Renal cortex interstitium (tissue), 11 donors: Measurements from ENCODE around the gene BEAN1. TPM values are rescaled to one million over a fixed set of nuclear protein-coding genes. Genes with fewer than 3 reads are reported as not detected.

ENCODE experiments used
- DNase-seq, 11 donors: peaks; one replicate each; pipeline ENCODE4 v3.0.0-alpha.2; 2013; ENCODE audit warnings: low read depth in 9 of 11, low spot score in 4 of 11; ENCODE audit errors: extremely low read depth in 1 of 11
- polyA plus RNA-seq, 3 donors: library from polyadenylated mRNA; unstranded; fragments of 120-200 nt; gene quantifications; one replicate each; pipeline ENCODE4 v1.2.1, GENCODE V29; 2013; ENCODE audit not compliant: insufficient read length in 3 of 3

BEAN1 gene
- polyA plus RNA-seq, 3 donors = 1.4 to 2.7 (median 1.7) TPM

DNA sequence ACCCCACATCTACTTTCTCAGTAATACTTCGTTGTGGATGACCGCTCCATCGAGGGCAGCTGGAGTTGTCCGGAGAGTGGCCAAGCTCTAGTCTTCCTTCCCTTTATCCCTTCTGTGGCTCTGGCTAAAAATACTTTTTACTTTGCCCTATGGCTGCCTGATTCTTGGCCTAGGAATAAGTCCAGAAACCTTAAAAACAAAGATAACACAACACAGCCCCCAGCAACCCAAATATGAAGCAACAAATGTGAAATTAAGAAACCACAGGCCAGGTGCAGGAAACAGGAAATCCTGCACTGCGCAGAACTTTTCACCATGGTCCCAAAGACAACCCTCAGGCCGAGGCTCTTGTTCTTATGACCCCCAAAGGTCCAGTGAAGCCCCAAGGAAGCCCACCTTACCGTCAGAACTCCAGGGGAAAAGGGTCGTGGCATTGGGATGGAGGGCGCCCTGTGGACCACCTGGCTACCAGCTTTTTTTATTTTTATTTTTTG is 96.8 kb downstream of the BEAN1 start:
- DNase-seq = no peak

DNA sequence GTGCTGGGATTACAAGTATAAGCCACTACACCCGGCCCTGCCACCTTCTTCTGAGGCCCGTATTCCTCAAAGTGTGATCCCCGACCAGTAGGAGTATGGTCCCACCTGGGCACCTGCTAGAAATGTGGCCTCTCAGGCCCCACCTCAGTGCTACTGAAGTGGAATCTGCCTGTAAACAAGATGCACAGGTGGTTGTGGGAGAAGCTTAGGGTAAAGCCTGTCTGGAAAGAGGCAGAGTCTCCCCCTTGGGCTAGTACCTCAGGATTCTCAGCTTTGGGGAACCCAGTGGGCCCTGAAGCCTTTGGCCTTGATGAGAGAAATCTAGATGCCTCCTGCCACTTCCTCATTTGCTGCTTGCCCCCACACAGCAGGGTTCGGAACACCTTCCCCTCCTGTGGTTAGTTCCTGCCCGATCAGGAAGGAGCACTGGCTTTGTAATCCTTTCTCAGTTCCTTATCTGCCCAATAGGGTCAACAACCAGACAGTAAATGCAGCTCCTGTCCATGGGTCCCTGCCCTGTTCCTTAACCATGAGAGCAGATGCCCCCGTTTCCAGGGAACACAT is 97.6 kb downstream of the BEAN1 start:
- no peak for DNase-seq

DNA sequence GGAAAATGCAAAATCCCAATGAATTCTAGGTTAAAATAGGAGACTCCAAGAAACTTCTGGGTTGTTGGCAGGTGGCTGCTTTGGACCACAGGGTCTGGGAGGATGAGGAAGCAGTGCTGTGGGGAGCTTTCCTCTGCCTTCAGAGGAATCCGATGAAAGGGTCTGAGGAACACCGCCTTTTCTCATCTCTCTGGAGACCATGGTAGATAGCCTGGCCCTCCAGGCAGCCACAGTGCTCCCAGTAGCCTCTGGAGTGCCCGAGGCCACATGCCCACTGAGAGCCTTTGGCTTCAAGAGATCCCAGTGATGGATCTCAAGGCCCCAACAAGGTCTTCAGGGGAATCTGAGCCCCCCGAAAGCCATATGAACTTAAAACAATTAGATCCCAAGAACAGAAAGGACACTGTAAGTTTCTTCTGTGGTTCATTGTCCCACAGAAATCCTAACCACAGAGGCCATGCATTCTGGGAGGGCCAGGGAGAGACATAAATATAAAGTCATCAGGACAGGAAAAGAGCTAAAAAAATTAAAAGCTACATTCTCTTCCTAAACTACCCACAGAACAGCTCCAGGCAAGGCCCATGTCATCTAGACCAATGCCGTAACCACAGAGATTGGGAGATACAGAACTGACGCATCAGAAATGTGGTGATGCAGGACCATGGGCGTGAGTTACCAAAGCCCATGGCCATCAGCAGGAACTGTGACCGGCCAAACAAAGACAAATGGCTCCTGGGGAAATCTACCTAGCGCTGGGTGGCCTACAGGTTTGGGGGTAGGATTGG is 98.5 kb downstream of the BEAN1 start:
- DNase-seq = no peak

DNA sequence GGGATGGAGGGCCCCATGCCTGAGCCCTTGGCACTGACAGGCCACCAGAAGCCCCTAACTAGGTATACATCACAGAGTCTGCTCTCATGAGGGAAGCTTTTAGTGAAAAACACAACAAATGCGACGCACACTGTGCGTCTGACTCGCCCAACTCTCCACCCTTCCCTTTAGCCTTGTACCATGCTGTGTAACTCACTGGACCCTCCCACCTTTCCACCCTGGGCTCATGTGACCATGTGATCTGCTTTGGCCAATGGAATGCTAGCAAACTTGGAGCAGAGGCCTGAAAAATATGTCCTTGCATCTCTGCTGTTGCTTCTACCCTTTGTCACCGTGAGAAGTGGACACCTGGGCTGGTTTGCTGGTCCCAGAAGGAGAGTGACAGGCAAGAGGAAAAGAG is 101.2 kb downstream of the BEAN1 start:
- no peak for DNase-seq

DNA sequence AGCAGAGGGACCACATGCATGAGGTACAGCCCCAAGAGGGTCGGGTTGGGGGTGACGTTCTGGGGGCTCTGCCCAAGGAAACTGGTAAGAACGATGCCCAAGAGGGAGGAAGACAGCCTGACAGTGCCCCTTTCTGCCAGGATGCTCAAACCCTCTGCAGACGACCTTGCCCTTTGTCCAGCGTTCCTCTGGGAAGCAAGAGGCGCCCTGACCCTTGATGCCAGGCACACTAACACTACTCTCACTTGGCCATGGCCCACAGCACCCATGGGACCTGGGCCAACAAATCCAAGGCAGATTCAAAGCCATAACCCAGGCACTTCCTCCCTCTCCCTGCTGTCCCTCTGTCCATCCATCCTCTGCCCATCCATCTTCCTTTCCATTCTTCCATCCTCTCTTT is 102.4 kb downstream of the BEAN1 start:
- no peak for DNase-seq

Other genes with a start within 250 kb of the BEAN1 start
- 10 to 100 TPM; 55.8 to 66.3 (median 62.2) TPM for gene CDH5, start 60.6 kb upstream of the BEAN1 start, polyA plus RNA-seq
- gene TK2, start 122.8 kb downstream of the BEAN1 start, polyA plus RNA-seq = 10 to 100 TPM; 30.9 to 46.3 (median 38.1) TPM
- gene CKLF, start 125.3 kb downstream of the BEAN1 start, polyA plus RNA-seq = 10 to 100 TPM; 33.1 to 42.2 (median 41.5) TPM
- 1 to 10 TPM; 5.5 to 7.9 (median 7.3) TPM for gene CMTM1, start 139.1 kb downstream of the BEAN1 start, polyA plus RNA-seq
- gene CMTM2, start 152.2 kb downstream of the BEAN1 start, polyA plus RNA-seq = under 1 TPM; 0.33 to 0.52 (median 0.39) TPM
- gene CMTM3, start 177.4 kb downstream of the BEAN1 start, polyA plus RNA-seq = 10 to 100 TPM; 53.0 to 72.1 (median 63.7) TPM